ENCODE results near the gene SIAE. TPM values are rescaled to one million over a fixed set of nuclear protein-coding genes. Genes with fewer than 3 reads are reported as not detected.

The SIAE gene
- total and polyA plus RNA-seq, 12 donors, result 17.9 to 92.9 (median 74.3) TPM

DNA sequence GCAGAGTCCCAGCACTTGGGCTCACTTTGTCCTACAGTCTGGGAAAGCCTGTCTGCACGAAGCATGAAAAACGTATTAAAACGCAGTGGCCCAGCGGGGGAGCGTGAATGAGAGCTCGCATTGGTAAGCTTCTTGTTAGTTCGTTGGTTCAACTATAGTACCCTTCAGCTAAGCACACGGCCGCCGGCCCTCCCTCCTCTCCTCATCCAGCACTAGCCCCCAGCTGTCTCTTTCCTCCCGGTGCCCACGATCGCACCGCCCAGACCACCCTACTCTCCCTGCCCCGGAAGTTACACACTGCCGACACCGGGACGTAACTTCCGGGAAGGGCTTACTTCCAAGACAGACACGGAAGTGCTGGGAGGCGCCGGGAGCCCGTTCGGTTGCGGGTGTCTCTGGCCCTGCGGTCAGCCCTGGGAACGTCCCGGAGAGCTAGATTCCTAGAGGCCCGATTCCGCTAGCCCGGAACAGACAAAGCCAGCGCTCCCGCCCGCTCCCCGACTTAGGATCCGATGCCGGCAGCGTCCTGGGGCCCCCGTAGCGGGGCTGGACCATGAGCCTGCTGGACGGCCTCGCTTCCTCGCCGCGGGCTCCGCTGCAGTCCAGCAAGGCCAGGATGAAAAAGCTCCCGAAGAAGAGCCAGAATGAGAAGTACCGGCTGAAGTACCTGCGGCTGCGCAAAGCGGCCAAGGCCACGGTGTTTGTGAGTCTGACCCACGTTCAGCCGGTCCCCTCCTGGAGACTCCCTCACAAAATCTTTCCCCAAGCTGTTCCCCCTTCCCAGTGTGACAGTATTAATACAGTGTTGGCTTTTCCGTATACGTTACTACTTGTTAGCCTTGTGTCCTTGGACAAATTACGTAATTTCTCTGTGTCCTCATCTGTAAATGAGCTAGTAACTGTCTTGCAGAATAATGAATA, 50.7 kb downstream of the SIAE start, which contains the start of gene TBRG1:
TBRG1 (plus strand) TSS at position 334 of the 921 bp plus-strand sequence; CDS start at position 554, 220 bp downstream.
- no peak for TF ChIP-seq CTCF (IDR thresholded peaks at IDR 0.05)
- ATAC-seq (peak; percentile 99 to 100 (median 99)), DNase-seq (peak; percentile 85 to 92)
- Histone ChIP-seq H3K9me3 (no peaks in the 10 kb centered on the region), H3K27me3 (peaks cover 0 to under 1% (median 0%) of the 10 kb centered on the region in 7 donors), H3K4me1 (peaks cover 0 to 32% (median 27%) of the 10 kb centered on the region in 9 donors), H3K27ac (peak within 1 kb of the TSS; percentile 72 to 98 (median 90)), H3K4me3 (peak within 1 kb of the TSS; percentile 72 to 98 (median 82)), H3K36me3 (peaks cover 0 to 36% (median 21%) of the 10 kb centered on the region in 9 donors)
- intact Hi-C loops (cut with DNase I), result no loop called here
- WGBS, 2 donors, result 1% methylated on average over 57 of the region's 57 CpGs

GRCh38 chr11:124618863-124619262, 54.7 kb downstream of the SIAE start:
- H3K4me3 ChIP-seq, result no peak overlapping the region
- no peaks in the 10 kb centered on the region for H3K9me3 ChIP-seq
- whole genome bisulfite sequencing, 2 donors, result 85 to 90% methylated on average over 5 of the region's 5 CpGs
- peaks cover 0 to 14% (median 11%) of the 10 kb centered on the region in 9 donors for H3K4me1 ChIP-seq
- no peak for DNase-seq
- TF ChIP-seq CTCF (IDR thresholded peaks at IDR 0.05), result no peak
- peaks cover 0 to 26% (median 13%) of the 10 kb centered on the region in 7 donors for H3K27me3 ChIP-seq
- no peak for ATAC-seq
- H3K36me3 ChIP-seq, result no peaks in the 10 kb centered on the region
- H3K27ac ChIP-seq, result no peak overlapping the region
- intact Hi-C loops (cut with DNase I), result no loop called here

GRCh38 chr11:124612567-124613246, 60.8 kb downstream of the SIAE start:
- DNase-seq (no peak), ATAC-seq (no peak)
- no peak overlapping the region for H3K4me3 ChIP-seq
- 61 to 65% methylated on average over 10 of the region's 10 CpGs for WGBS, 2 donors
- no peak overlapping the region for H3K27ac ChIP-seq
- intact Hi-C loops (cut with DNase I), result no loop called here
- no peaks in the 10 kb centered on the region for H3K9me3 ChIP-seq
- H3K4me1 ChIP-seq, result no peaks in the 10 kb centered on the region
- H3K27me3 ChIP-seq, result peaks cover 0 to 26% (median 13%) of the 10 kb centered on the region in 7 donors
- H3K36me3 ChIP-seq, result no peaks in the 10 kb centered on the region
- no peak for TF ChIP-seq CTCF (IDR thresholded peaks at IDR 0.05)

GRCh38 chr11:124612045-124612444, 61.5 kb downstream of the SIAE start:
- no peak for DNase-seq
- Histone ChIP-seq H3K4me3 (no peak overlapping the region), H3K27ac (no peak overlapping the region), H3K36me3 (no peaks in the 10 kb centered on the region), H3K27me3 (peaks cover 0 to 26% (median 13%) of the 10 kb centered on the region in 7 donors), H3K9me3 (no peaks in the 10 kb centered on the region), H3K4me1 (no peaks in the 10 kb centered on the region)
- 81 to 88% methylated on average over 3 of the region's 3 CpGs for WGBS, 2 donors
- no peak for TF ChIP-seq CTCF (IDR thresholded peaks at IDR 0.05)
- intact Hi-C loops (cut with DNase I), result no loop called here
- ATAC-seq, result no peak

Measured in heart right ventricle (tissue), 16 donors.